ENCODE measurements around the gene GABRR1.

GRCh38 chr6:89140347-89141156 is 76.6 kb downstream of the GABRR1 start:
- no peak for TF ChIP-seq CTCF (IDR thresholded peaks at IDR 0.05; ENCODE audit: insufficient read depth, low read depth, low read length)
- no peak for TF ChIP-seq EZH2 (IDR thresholded peaks at IDR 0.05; ENCODE audit: insufficient read depth, low read length)

Measured in astrocyte (in vitro differentiated cells and primary cell).